C4-2B (cell line): ENCODE measurements around the gene MOCS1.

Experiments
- H3K27ac ChIP-seq: fragments of 450-650 bp; 2 replicates; pipeline ENCODE4 v1.5.1; 2017
- CTCF ChIP-seq: fragments of 450-650 bp; conservative IDR thresholded peaks from 2 replicates; pipeline ENCODE4 v1.5.1; 2017; ENCODE audit warnings: mild to moderate bottlenecking
- ZFX ChIP-seq: fragments of 450-650 bp; IDR thresholded peaks from 2 replicates; pipeline ENCODE4 v1.6.1; 2017

MOCS1 gene

GRCh38 chr6:39934131-39934757 is at the start of gene MOCS1:
Gene MOCS1, minus strand, starts transcription at chr6:39934462. Its CDS starts 45 bp downstream, at chr6:39934417.
- TF ChIP-seq ZFX (no peak), CTCF (no peak)
- peak within 1 kb of the TSS; percentile 67 for H3K27ac ChIP-seq

- TF ChIP-seq CTCF: no peak
- no peak for TF ChIP-seq ZFX
Observed at GRCh38 chr6:39984051-39984450, 49.8 kb upstream of the MOCS1 start.

GRCh38 chr6:39983193-39983592 is 48.9 kb upstream of the MOCS1 start:
- TF ChIP-seq CTCF (no peak), ZFX (no peak)
- no peak overlapping the region for H3K27ac ChIP-seq

More at GRCh38 chr6:39984051-39984450, 49.8 kb upstream of the MOCS1 start:
- no peak overlapping the region for H3K27ac ChIP-seq

- TF ChIP-seq CTCF (no peak), ZFX (no peak)
- H3K27ac ChIP-seq: no peak overlapping the region
Observed at GRCh38 chr6:39982720-39983119, 48.5 kb upstream of the MOCS1 start.

- no peak overlapping the region for H3K27ac ChIP-seq
- TF ChIP-seq ZFX: no peak
- peak; percentile 70 for TF ChIP-seq CTCF
Observed at GRCh38 chr6:39980839-39981580, 46.7 kb upstream of the MOCS1 start.

- TF ChIP-seq ZFX (no peak), CTCF (no peak)
- no peak overlapping the region for H3K27ac ChIP-seq
Observed at GRCh38 chr6:39979461-39980328, 45.4 kb upstream of the MOCS1 start.

GRCh38 chr6:39978240-39978639 is 44.0 kb upstream of the MOCS1 start:
- no peak overlapping the region for H3K27ac ChIP-seq
- TF ChIP-seq ZFX (no peak), CTCF (no peak)
